H9 (cell line): ENCODE data around the gene FTHL17. TPM values are rescaled to one million over a fixed set of nuclear protein-coding genes. Genes with fewer than 3 reads are reported as not detected.

ENCODE experiments used
- DNase-seq: peaks from one replicate; pipeline ENCODE4 v3.0.0-alpha.2; 2017
- H2AFZ ChIP-seq: one replicate; pipeline ENCODE4 v1.6.1; 2013; ENCODE audit warnings: mild to moderate bottlenecking, low read length, control low read depth, moderate library complexity
- H2AK5ac ChIP-seq: 2 replicates; pipeline ENCODE4 v1.6.1; 2013; ENCODE audit warnings: low read length, control low read depth, mixed read lengths; ENCODE audit not compliant: insufficient read length
- H2BK120ac ChIP-seq: one replicate; pipeline ENCODE4 v1.6.1; 2013; ENCODE audit warnings: low read depth, mild to moderate bottlenecking, low read length, control low read depth, inconsistent platforms; ENCODE audit not compliant: poor library complexity, severe bottlenecking
- H2BK12ac ChIP-seq: 2 replicates; pipeline ENCODE4 v1.6.1; 2013; ENCODE audit warnings: low read length, control low read depth, mixed read lengths, low read depth; ENCODE audit not compliant: insufficient read length
- H2BK15ac ChIP-seq: 2 replicates; pipeline ENCODE4 v1.6.1; 2013; ENCODE audit warnings: low read depth, low read length, control low read depth
- H2BK20ac ChIP-seq: one replicate; pipeline ENCODE4 v1.6.1; 2013; ENCODE audit warnings: low read depth, mild to moderate bottlenecking, low read length, control low read depth, inconsistent platforms; ENCODE audit not compliant: poor library complexity, severe bottlenecking
- H2BK5ac ChIP-seq: 2 replicates; pipeline ENCODE4 v1.6.1; 2013; ENCODE audit warnings: low read length, control low read depth, mixed read lengths; ENCODE audit not compliant: insufficient read length
- H3K14ac ChIP-seq: 2 replicates; pipeline ENCODE4 v1.6.1; 2013; ENCODE audit warnings: low read length, control low read depth; ENCODE audit not compliant: insufficient read depth
- H3K18ac ChIP-seq: 2 replicates; pipeline ENCODE4 v1.6.1; 2013; ENCODE audit warnings: low read depth, mild to moderate bottlenecking, mixed read lengths, low read length, control low read depth; ENCODE audit not compliant: insufficient read length
- H3K23ac ChIP-seq: 2 replicates; pipeline ENCODE4 v1.6.1; 2013; ENCODE audit warnings: low read length, control low read depth, mixed read lengths, low read depth; ENCODE audit not compliant: insufficient read length
- H3K23me2 ChIP-seq: 2 replicates; pipeline ENCODE4 v1.6.1; 2013; ENCODE audit warnings: low read depth, mild to moderate bottlenecking, mixed read lengths, low read length, control low read depth; ENCODE audit not compliant: insufficient read length, poor library complexity, severe bottlenecking
- H3K27ac ChIP-seq: 2 replicates; pipeline ENCODE4 v1.5.1; 2013; ENCODE audit warnings: low read length, control low read depth, mixed read lengths, low read depth; ENCODE audit not compliant: insufficient read length
- H3K27me3 ChIP-seq: 2 replicates; pipeline ENCODE4 v1.6.1; 2013; ENCODE audit warnings: low read length, control low read depth, inconsistent platforms; ENCODE audit not compliant: insufficient read depth
- H3K4ac ChIP-seq: 2 replicates; pipeline ENCODE4 v1.6.1; 2013; ENCODE audit warnings: low read depth, mild to moderate bottlenecking, control low read depth, inconsistent platforms, low read length, moderate library complexity
- H3K4me1 ChIP-seq: 2 replicates; pipeline ENCODE4 v1.6.1; 2013; ENCODE audit warnings: low read length, control low read depth, inconsistent platforms; ENCODE audit not compliant: insufficient read depth
- H3K4me2 ChIP-seq: 2 replicates; pipeline ENCODE4 v1.6.1; 2013; ENCODE audit warnings: low read length, control low read depth, mixed read lengths; ENCODE audit not compliant: insufficient read length, insufficient read depth
- H3K56ac ChIP-seq: 2 replicates; pipeline ENCODE4 v1.6.1; 2013; ENCODE audit warnings: low read depth, mild to moderate bottlenecking, mixed read lengths, low read length, control low read depth; ENCODE audit not compliant: insufficient read length
- H3K79me1 ChIP-seq: 2 replicates; pipeline ENCODE4 v1.6.1; 2013; ENCODE audit warnings: low read depth, mild to moderate bottlenecking, moderate library complexity, low read length, control low read depth, inconsistent platforms; ENCODE audit not compliant: insufficient read depth, poor library complexity, severe bottlenecking
- H3K79me2 ChIP-seq: 2 replicates; pipeline ENCODE4 v1.6.1; 2013; ENCODE audit warnings: low read length, control low read depth, inconsistent platforms; ENCODE audit not compliant: insufficient read depth
- H3K9ac ChIP-seq: 2 replicates; pipeline ENCODE4 v1.6.1; 2013; ENCODE audit warnings: low read length, control low read depth, mixed read lengths; ENCODE audit not compliant: insufficient read length; ENCODE audit errors: extremely low read depth
- H3K9me3 ChIP-seq: one replicate; pipeline ENCODE4 v1.6.1; 2013; ENCODE audit warnings: low read depth, low read length, inconsistent platforms; ENCODE audit not compliant: control insufficient read depth
- H3T11ph ChIP-seq: one replicate; pipeline ENCODE4 v1.6.1; 2013; ENCODE audit warnings: mild to moderate bottlenecking, low read length, control low read depth, inconsistent platforms
- H4K20me1 ChIP-seq: one replicate; pipeline ENCODE4 v1.6.1; 2013; ENCODE audit not compliant: control insufficient read depth, insufficient read length, insufficient read depth
- H4K5ac ChIP-seq: 2 replicates; pipeline ENCODE4 v1.6.1; 2013; ENCODE audit warnings: low read depth, mild to moderate bottlenecking, mixed read lengths, low read length, control low read depth; ENCODE audit not compliant: insufficient read length
- H4K8ac ChIP-seq: replicated peaks from 2 replicates; pipeline ENCODE4 v1.6.1; 2013; ENCODE audit warnings: low read length, control low read depth, mixed read lengths, low read depth; ENCODE audit not compliant: insufficient read length
- H4K91ac ChIP-seq: 2 replicates; pipeline ENCODE4 v1.6.1; 2013; ENCODE audit warnings: low read depth, mild to moderate bottlenecking, moderate library complexity, mixed read lengths, low read length, control low read depth; ENCODE audit not compliant: insufficient read length
- H3K27ac Mint-ChIP-seq, 3 experiments: 2 replicates in 2 of 3; 3 replicates in 1 of 3; pipeline ENCODE4 v1.8.0; 2020 to 2021; ENCODE audit warnings: mixed read lengths in 3 of 3, mild to moderate bottlenecking in 1 of 3, moderate library complexity in 1 of 3
- H3K27me3 Mint-ChIP-seq: 2 replicates; pipeline ENCODE4 v1.8.0; 2021; ENCODE audit warnings: low read depth, mild to moderate bottlenecking, moderate library complexity, mixed read lengths
- H3K36me3 Mint-ChIP-seq, 3 experiments: 2 replicates in 2 of 3; 3 replicates in 1 of 3; pipeline ENCODE4 v1.8.0; 2020 to 2021; ENCODE audit warnings: low read depth in 3 of 3, mixed read lengths in 3 of 3; ENCODE audit not compliant: insufficient read depth in 1 of 3
- H3K4me1 Mint-ChIP-seq, 2 experiments: 2 replicates each; pipeline ENCODE4 v1.8.0; 2020; ENCODE audit warnings: mixed read lengths in 2 of 2
- H3K4me3 Mint-ChIP-seq, 2 experiments: 2 replicates in 1 of 2; 3 replicates in 1 of 2; pipeline ENCODE4 v1.8.0; 2020 to 2021; ENCODE audit warnings: mild to moderate bottlenecking in 2 of 2, mixed read lengths in 2 of 2, moderate library complexity in 1 of 2
- H3K9me3 Mint-ChIP-seq, 2 experiments: 2 replicates in 1 of 2; 3 replicates in 1 of 2; pipeline ENCODE4 v1.8.0; 2020; ENCODE audit warnings: mild to moderate bottlenecking in 2 of 2, mixed read lengths in 2 of 2, moderate library complexity in 1 of 2
- WGBS: extraction: QIAGEN DNeasy Blood & Tissue Kit; methylation state at CpG from one replicate; pipeline ENCODE4 v1.1.7; 2013; ENCODE audit warnings: missing lambda C conversion rate, low lambda C conversion rate, mixed read lengths; ENCODE audit not compliant: insufficient read length; ENCODE audit errors: extremely low coverage; 5-methylcytosine and 5-hydroxymethylcytosine counted together
- total RNA-seq: library from RNA; stranded (reverse); gene quantifications from 2 replicates; pipeline ENCODE4 v1.2.1, GENCODE V29; 2021
- TF ChIP-seq, protein P1 (sequence below): fragments of 200-600 bp; sonication (generic); conservative IDR thresholded peaks from 3 replicates; pipeline ENCODE4 v1.8.0; 2021; ENCODE audit warnings: antibody characterized with exemption, mild to moderate bottlenecking

The FTHL17 gene
- total RNA-seq, 1 experiment from 2014 or later: not detected

DNA sequence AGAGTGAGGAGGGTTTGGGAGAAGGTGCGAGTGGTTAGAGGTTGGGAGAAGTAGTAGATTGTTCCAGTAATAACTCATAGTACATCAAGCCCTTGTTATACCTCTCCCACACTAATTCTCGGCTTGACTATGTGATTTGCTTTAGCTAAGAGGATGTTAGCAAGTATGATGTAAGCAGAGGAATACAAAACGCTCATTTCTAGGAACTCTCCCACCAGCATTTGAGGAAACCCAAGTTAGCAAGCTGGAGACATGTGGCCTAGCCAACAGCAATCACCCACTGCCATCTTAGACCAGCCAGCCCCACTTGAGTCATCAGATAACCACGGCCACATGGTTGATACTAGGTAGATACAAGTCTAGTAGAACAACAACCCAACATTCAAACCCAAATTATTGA lies 14.2 kb downstream of the FTHL17 start:
- no peak overlapping the region for H2AK5ac ChIP-seq
- WGBS: no CpG with 5 or more reads among the region's 4 CpGs
- no peaks in the 10 kb centered on the region for H3K79me2 ChIP-seq
- no peak for DNase-seq
- H2BK120ac ChIP-seq: no peak overlapping the region
- Mint-ChIP-seq H3K4me3 (no peak overlapping the region), H3K4me1 (no peaks in the 10 kb centered on the region), H3K27me3 (no peaks in the 10 kb centered on the region), H3K27ac (no peak overlapping the region), H3K36me3 (no peaks in the 10 kb centered on the region), H3K9me3 (peaks cover 24% of the 10 kb centered on the region in 2 experiments)
- no peak overlapping the region for H3K9ac ChIP-seq
- no peak overlapping the region for H4K5ac ChIP-seq
- H3K27me3 ChIP-seq: no peaks in the 10 kb centered on the region
- no peaks in the 10 kb centered on the region for H3K9me3 ChIP-seq
- no peak overlapping the region for H3K23ac ChIP-seq
- H4K20me1 ChIP-seq: no peaks in the 10 kb centered on the region
- H3K23me2 ChIP-seq: no peaks in the 10 kb centered on the region
- TF ChIP-seq, protein P1, sequence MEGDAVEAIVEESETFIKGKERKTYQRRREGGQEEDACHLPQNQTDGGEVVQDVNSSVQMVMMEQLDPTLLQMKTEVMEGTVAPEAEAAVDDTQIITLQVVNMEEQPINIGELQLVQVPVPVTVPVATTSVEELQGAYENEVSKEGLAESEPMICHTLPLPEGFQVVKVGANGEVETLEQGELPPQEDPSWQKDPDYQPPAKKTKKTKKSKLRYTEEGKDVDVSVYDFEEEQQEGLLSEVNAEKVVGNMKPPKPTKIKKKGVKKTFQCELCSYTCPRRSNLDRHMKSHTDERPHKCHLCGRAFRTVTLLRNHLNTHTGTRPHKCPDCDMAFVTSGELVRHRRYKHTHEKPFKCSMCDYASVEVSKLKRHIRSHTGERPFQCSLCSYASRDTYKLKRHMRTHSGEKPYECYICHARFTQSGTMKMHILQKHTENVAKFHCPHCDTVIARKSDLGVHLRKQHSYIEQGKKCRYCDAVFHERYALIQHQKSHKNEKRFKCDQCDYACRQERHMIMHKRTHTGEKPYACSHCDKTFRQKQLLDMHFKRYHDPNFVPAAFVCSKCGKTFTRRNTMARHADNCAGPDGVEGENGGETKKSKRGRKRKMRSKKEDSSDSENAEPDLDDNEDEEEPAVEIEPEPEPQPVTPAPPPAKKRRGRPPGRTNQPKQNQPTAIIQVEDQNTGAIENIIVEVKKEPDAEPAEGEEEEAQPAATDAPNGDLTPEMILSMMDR: no peak
- H3K18ac ChIP-seq: no peak overlapping the region
- H2BK12ac ChIP-seq: no peak overlapping the region
- no peak overlapping the region for H3K4ac ChIP-seq
- no peak overlapping the region for H4K8ac ChIP-seq
- H3K14ac ChIP-seq: no peak overlapping the region
- no peak overlapping the region for H3K56ac ChIP-seq
- no peak overlapping the region for H2BK5ac ChIP-seq
- no peak overlapping the region for H4K91ac ChIP-seq
- H2BK20ac ChIP-seq: no peak overlapping the region
- no peaks in the 10 kb centered on the region for H3K79me1 ChIP-seq
- no peaks in the 10 kb centered on the region for H3K4me1 ChIP-seq
- no peak overlapping the region for H2BK15ac ChIP-seq
- no peak overlapping the region for H3T11ph ChIP-seq
- no peak overlapping the region for H3K27ac ChIP-seq
- no peak overlapping the region for H3K4me2 ChIP-seq
- H2AFZ ChIP-seq: no peak overlapping the region
